Superior temporal gyrus (tissue), 1 donor: ENCODE measurements around the gene LEF1.

Experiments
- DNase-seq: peaks from one replicate; pipeline ENCODE4 v3.0.0-alpha.2; 2016; ENCODE audit errors: extremely low spot score

Gene LEF1

GRCh38 chr4:108148316-108148715, 20.4 kb downstream of the LEF1 start:
- no peak for DNase-seq

GRCh38 chr4:108146819-108147218, 21.9 kb downstream of the LEF1 start:
- no peak for DNase-seq

- DNase-seq: no peak
Measured at GRCh38 chr4:108146336-108146735, 22.4 kb downstream of the LEF1 start.

GRCh38 chr4:108144451-108144850, 24.3 kb downstream of the LEF1 start:
- DNase-seq: no peak

- DNase-seq: no peak
Measured at GRCh38 chr4:108143515-108143914, 25.2 kb downstream of the LEF1 start.

- DNase-seq: no peak
Measured at GRCh38 chr4:108142870-108143269, 25.9 kb downstream of the LEF1 start.

- DNase-seq: no peak
Measured at GRCh38 chr4:108141213-108141950, 27.4 kb downstream of the LEF1 start.

- DNase-seq: no peak
Measured at GRCh38 chr4:108140328-108140727, 28.4 kb downstream of the LEF1 start.

- DNase-seq: no peak
Measured at GRCh38 chr4:108139089-108139488, 29.6 kb downstream of the LEF1 start.

- no peak for DNase-seq
Measured at GRCh38 chr4:108135549-108136209, 33.1 kb downstream of the LEF1 start.

GRCh38 chr4:108130955-108131354, 37.8 kb downstream of the LEF1 start:
- DNase-seq: no peak

GRCh38 chr4:108129196-108129595, 39.5 kb downstream of the LEF1 start:
- DNase-seq: no peak

- no peak for DNase-seq
Measured at GRCh38 chr4:108126806-108127205, 41.9 kb downstream of the LEF1 start.

GRCh38 chr4:108120789-108121188, 47.9 kb downstream of the LEF1 start:
- no peak for DNase-seq

- no peak for DNase-seq
Measured at GRCh38 chr4:108119199-108119800, 49.4 kb downstream of the LEF1 start.

- no peak for DNase-seq
Measured at GRCh38 chr4:108118505-108118904, 50.2 kb downstream of the LEF1 start.

GRCh38 chr4:108117418-108118182, 51.1 kb downstream of the LEF1 start:
- no peak for DNase-seq

GRCh38 chr4:108116423-108117168, 52.1 kb downstream of the LEF1 start:
- no peak for DNase-seq

GRCh38 chr4:108115168-108115526, 53.6 kb downstream of the LEF1 start:
- no peak for DNase-seq

GRCh38 chr4:108114503-108114902, 54.2 kb downstream of the LEF1 start:
- DNase-seq: no peak

GRCh38 chr4:108113229-108113628, 55.5 kb downstream of the LEF1 start:
- DNase-seq: no peak

GRCh38 chr4:108111781-108112180, 57.0 kb downstream of the LEF1 start:
- no peak for DNase-seq
